ENCODE measurements around the gene TBPL2. TPM values are rescaled to one million over a fixed set of nuclear protein-coding genes. Genes with fewer than 3 reads are reported as not detected.

The TBPL2 gene
- total and polyA plus RNA-seq, 2 experiments from 2014 or later: 0.23 to 0.27 TPM

DNA sequence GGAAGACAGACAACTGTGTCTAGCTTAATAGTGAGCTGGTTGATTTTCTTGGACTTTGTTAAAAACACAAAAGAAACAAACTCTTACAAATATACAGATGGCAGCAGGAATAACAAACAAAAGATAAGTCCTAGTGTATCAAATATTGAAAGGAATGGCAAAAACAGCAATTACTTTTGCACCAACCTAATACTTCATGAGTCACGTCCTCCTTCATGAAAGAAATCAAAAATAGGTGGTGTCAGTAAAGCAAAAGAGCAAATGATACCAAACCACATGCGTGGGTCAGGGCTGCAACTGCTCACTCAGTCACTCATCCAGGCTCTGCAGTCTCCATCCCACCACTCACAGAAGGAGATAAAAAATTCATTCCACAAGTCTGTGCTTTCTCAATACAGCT, 40.6 kb downstream of the TBPL2 start:
- no peaks in the 10 kb centered on the region for H3K4me1 ChIP-seq (ENCODE audit: insufficient read depth)
- H3K27me3 ChIP-seq: no peaks in the 10 kb centered on the region
- WGBS (ENCODE audit: low lambda C conversion rate, missing lambda C conversion rate): 79% methylated on average over 2 of the region's 2 CpGs
- H3K4me3 ChIP-seq: no peak overlapping the region
- H3K9me2 ChIP-seq (replicated peaks; ENCODE audit: insufficient read depth): no peaks in the 10 kb centered on the region
- H3K79me2 ChIP-seq: peaks cover 69% of the 10 kb centered on the region
- no peak overlapping the region for H3K27ac ChIP-seq
- no peak for TF ChIP-seq EZH2phosphoT487 (IDR thresholded peaks at IDR 0.05; ENCODE audit: low read depth, severe bottlenecking, unreplicated experiment)
- TF ChIP-seq EZH2 (IDR thresholded peaks at IDR 0.05; ENCODE audit: borderline replicate concordance): no peak
- TF ChIP-seq, protein P1, sequence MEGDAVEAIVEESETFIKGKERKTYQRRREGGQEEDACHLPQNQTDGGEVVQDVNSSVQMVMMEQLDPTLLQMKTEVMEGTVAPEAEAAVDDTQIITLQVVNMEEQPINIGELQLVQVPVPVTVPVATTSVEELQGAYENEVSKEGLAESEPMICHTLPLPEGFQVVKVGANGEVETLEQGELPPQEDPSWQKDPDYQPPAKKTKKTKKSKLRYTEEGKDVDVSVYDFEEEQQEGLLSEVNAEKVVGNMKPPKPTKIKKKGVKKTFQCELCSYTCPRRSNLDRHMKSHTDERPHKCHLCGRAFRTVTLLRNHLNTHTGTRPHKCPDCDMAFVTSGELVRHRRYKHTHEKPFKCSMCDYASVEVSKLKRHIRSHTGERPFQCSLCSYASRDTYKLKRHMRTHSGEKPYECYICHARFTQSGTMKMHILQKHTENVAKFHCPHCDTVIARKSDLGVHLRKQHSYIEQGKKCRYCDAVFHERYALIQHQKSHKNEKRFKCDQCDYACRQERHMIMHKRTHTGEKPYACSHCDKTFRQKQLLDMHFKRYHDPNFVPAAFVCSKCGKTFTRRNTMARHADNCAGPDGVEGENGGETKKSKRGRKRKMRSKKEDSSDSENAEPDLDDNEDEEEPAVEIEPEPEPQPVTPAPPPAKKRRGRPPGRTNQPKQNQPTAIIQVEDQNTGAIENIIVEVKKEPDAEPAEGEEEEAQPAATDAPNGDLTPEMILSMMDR (IDR thresholded peaks at IDR 0.05; ENCODE audit: poor library complexity): no peak
- DNase-seq (ENCODE audit: low spot score): no peak
- no peaks in the 10 kb centered on the region for H3K36me3 ChIP-seq (replicated peaks; ENCODE audit: insufficient read depth, low read depth)
- no peaks in the 10 kb centered on the region for H3K9me3 ChIP-seq (ENCODE audit: low read depth)
- peaks cover 12% of the 10 kb centered on the region for H4K20me1 ChIP-seq (ENCODE audit: insufficient read depth, poor library complexity, severe bottlenecking)
- no peak overlapping the region for H3K4me2 ChIP-seq
- no peak overlapping the region for H2AFZ ChIP-seq

DNA sequence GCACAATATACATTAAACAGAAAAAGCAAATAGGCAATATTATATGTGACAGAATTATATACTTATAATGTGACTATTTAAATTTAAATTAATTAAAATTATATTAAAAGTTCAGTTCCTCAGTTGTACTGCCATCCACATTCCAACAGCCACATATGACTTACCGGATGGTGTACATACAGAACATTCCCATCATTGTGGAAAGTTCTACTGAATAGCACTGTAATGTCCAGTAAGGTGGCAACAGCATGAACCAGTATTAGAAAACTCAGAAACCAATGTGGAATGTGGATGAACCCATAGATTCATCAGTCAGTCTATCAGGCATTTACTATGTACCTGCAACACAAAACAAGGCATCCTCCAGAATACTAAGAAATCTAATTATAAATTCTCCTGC, 41.2 kb downstream of the TBPL2 start:
- no peaks in the 10 kb centered on the region for H3K9me2 ChIP-seq (replicated peaks; ENCODE audit: insufficient read depth)
- TF ChIP-seq, protein P1 (IDR thresholded peaks at IDR 0.05; ENCODE audit: poor library complexity): no peak
- no peak for TF ChIP-seq EZH2phosphoT487 (IDR thresholded peaks at IDR 0.05; ENCODE audit: low read depth, severe bottlenecking, unreplicated experiment)
- TF ChIP-seq EZH2 (IDR thresholded peaks at IDR 0.05; ENCODE audit: borderline replicate concordance): no peak
- no peaks in the 10 kb centered on the region for H3K27me3 ChIP-seq
- H3K4me1 ChIP-seq (ENCODE audit: insufficient read depth): no peaks in the 10 kb centered on the region
- H3K27ac ChIP-seq: no peak overlapping the region
- H3K4me2 ChIP-seq: no peak overlapping the region
- no peaks in the 10 kb centered on the region for H3K9me3 ChIP-seq (ENCODE audit: low read depth)
- H3K36me3 ChIP-seq (replicated peaks; ENCODE audit: insufficient read depth, low read depth): no peaks in the 10 kb centered on the region
- peaks cover 12% of the 10 kb centered on the region for H4K20me1 ChIP-seq (ENCODE audit: insufficient read depth, poor library complexity, severe bottlenecking)
- WGBS (ENCODE audit: low lambda C conversion rate, missing lambda C conversion rate): 89% methylated on average over 1 of the region's 1 CpG
- peaks cover 62% of the 10 kb centered on the region for H3K79me2 ChIP-seq
- no peak for DNase-seq (ENCODE audit: low spot score)
- H3K4me3 ChIP-seq: no peak overlapping the region
- no peak overlapping the region for H2AFZ ChIP-seq

DNA sequence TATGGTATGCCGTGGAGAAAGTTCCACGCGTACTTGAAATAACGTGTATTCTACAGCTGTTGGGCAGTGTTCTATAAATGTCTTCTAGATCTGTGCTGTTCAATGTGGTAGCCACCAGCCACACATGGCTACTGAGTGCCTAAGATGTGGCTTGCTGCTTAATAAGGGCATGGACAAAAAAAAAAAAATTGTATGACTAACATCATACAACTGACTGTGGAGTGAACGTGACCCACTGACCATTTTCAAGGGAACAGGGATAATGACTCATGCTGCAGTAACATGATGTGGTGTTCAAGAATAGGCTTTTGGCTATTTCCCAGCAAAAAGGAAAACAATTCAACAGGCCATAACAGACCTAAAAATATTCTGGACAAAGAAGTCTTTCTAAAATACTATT, 41.7 kb downstream of the TBPL2 start:
- TF ChIP-seq, protein P1 (IDR thresholded peaks at IDR 0.05; ENCODE audit: poor library complexity): no peak
- TF ChIP-seq EZH2phosphoT487 (IDR thresholded peaks at IDR 0.05; ENCODE audit: low read depth, severe bottlenecking, unreplicated experiment) (no peak), EZH2 (IDR thresholded peaks at IDR 0.05; ENCODE audit: borderline replicate concordance) (no peak)
- Histone ChIP-seq H3K4me2 (no peak overlapping the region), H3K9me3 (ENCODE audit: low read depth) (no peaks in the 10 kb centered on the region), H2AFZ (no peak overlapping the region), H4K20me1 (ENCODE audit: insufficient read depth, poor library complexity, severe bottlenecking) (peaks cover 12% of the 10 kb centered on the region), H3K27me3 (no peaks in the 10 kb centered on the region), H3K4me3 (no peak overlapping the region), H3K9me2 (replicated peaks; ENCODE audit: insufficient read depth) (no peaks in the 10 kb centered on the region), H3K4me1 (ENCODE audit: insufficient read depth) (no peaks in the 10 kb centered on the region), H3K79me2 (peaks cover 57% of the 10 kb centered on the region), H3K27ac (no peak overlapping the region), H3K36me3 (replicated peaks; ENCODE audit: insufficient read depth, low read depth) (no peaks in the 10 kb centered on the region)
- DNase-seq (ENCODE audit: low spot score): peak; percentile 45
- WGBS (ENCODE audit: low lambda C conversion rate, missing lambda C conversion rate): 92% methylated on average over 5 of the region's 5 CpGs

DNA sequence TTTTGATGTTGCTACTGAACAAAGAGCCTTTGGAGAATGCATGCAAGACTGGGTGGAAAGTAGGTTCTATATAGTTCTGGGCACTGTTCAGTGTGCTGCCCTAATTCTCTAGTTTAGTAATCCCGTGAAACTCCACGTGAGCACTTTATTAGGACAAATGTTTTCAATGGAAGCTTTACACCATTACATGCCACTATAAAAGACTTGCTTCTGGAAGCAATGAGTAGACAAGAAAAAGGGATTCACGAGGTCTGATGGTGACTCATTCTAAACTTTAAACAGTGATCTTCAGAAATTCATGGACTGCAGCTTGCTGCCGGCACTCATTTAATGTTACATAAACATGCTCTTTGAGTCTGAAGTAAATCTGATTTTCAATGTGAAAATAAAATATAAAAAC, 51.1 kb downstream of the TBPL2 start:
- no peak overlapping the region for H3K4me2 ChIP-seq

More for the DNA sequence above, 51.1 kb downstream of the TBPL2 start:
- WGBS (ENCODE audit: low lambda C conversion rate, missing lambda C conversion rate): 56% methylated on average over 4 of the region's 4 CpGs
- peak overlapping the region; percentile 69 for H3K27ac ChIP-seq
- no peaks in the 10 kb centered on the region for H4K20me1 ChIP-seq (ENCODE audit: insufficient read depth, poor library complexity, severe bottlenecking)
- no peaks in the 10 kb centered on the region for H3K79me2 ChIP-seq
- H2AFZ ChIP-seq: no peak overlapping the region
- no peak for DNase-seq (ENCODE audit: low spot score)
- no peaks in the 10 kb centered on the region for H3K36me3 ChIP-seq (replicated peaks; ENCODE audit: insufficient read depth, low read depth)
- no peak overlapping the region for H3K4me3 ChIP-seq
- H3K9me2 ChIP-seq (replicated peaks; ENCODE audit: insufficient read depth): no peaks in the 10 kb centered on the region
- H3K9me3 ChIP-seq (ENCODE audit: low read depth): no peaks in the 10 kb centered on the region
- no peak for TF ChIP-seq EZH2phosphoT487 (IDR thresholded peaks at IDR 0.05; ENCODE audit: low read depth, severe bottlenecking, unreplicated experiment)
- no peak for TF ChIP-seq EZH2 (IDR thresholded peaks at IDR 0.05; ENCODE audit: borderline replicate concordance)
- TF ChIP-seq, protein P1 (IDR thresholded peaks at IDR 0.05; ENCODE audit: poor library complexity): no peak
- H3K4me1 ChIP-seq (ENCODE audit: insufficient read depth): no peaks in the 10 kb centered on the region
- H3K27me3 ChIP-seq: no peaks in the 10 kb centered on the region
